ENCODE measurements around the gene CREBL2. TPM values are rescaled to one million over a fixed set of nuclear protein-coding genes. Genes with fewer than 3 reads are reported as not detected.

Gene CREBL2
- total and polyA plus RNA-seq, 2 of the 13 experiments (the other 11 are each of a cell fraction or from before 2014, with no cell fraction given): 6.9 to 8.4 TPM

GRCh38 chr12:12611512-12612306, at the start of gene CREBL2 (continued):
- TF ChIP-seq ZNF773 (CRISPR knock-in tag; IDR thresholded peaks at IDR 0.05; ENCODE audit: borderline replicate concordance) (no peak), ZSCAN20 (CRISPR knock-in tag; IDR thresholded peaks at IDR 0.05; ENCODE audit: borderline replicate concordance) (no peak), MTF1 (CRISPR knock-in tag; IDR thresholded peaks at IDR 0.05) (peak; percentile 56), ZNF816 (CRISPR knock-in tag; IDR thresholded peaks at IDR 0.05; ENCODE audit: borderline replicate concordance) (peak; percentile 65; the same call in 1 of the 2 replicates), ZNF383 (CRISPR knock-in tag; IDR thresholded peaks at IDR 0.05; ENCODE audit: borderline replicate concordance) (no peak), RBAK (CRISPR knock-in tag; IDR thresholded peaks at IDR 0.05) (no peak), NFAT5 (CRISPR knock-in tag; IDR thresholded peaks at IDR 0.05) (no peak), ZBTB43 (CRISPR knock-in tag; conservative IDR thresholded peaks at IDR 0.05) (0 out of 2 replicates have a peak, but pooled peaks have one; percentile 16), ZNF331 (CRISPR knock-in tag; IDR thresholded peaks at IDR 0.05) (peak; percentile 72; the same call in 1 of the 2 replicates), FOXK1 (CRISPR knock-in tag; IDR thresholded peaks at IDR 0.05; ENCODE audit: borderline replicate concordance, low read depth) (peak; percentile 99), ZBTB42 (CRISPR knock-in tag; IDR thresholded peaks at IDR 0.05) (no peak), ZMYM4 (CRISPR knock-in tag; IDR thresholded peaks at IDR 0.05) (peak; percentile 98), ZNF329 (CRISPR knock-in tag; IDR thresholded peaks at IDR 0.05; ENCODE audit: low read depth) (no peak)
- TF ChIP-seq, protein P1, sequence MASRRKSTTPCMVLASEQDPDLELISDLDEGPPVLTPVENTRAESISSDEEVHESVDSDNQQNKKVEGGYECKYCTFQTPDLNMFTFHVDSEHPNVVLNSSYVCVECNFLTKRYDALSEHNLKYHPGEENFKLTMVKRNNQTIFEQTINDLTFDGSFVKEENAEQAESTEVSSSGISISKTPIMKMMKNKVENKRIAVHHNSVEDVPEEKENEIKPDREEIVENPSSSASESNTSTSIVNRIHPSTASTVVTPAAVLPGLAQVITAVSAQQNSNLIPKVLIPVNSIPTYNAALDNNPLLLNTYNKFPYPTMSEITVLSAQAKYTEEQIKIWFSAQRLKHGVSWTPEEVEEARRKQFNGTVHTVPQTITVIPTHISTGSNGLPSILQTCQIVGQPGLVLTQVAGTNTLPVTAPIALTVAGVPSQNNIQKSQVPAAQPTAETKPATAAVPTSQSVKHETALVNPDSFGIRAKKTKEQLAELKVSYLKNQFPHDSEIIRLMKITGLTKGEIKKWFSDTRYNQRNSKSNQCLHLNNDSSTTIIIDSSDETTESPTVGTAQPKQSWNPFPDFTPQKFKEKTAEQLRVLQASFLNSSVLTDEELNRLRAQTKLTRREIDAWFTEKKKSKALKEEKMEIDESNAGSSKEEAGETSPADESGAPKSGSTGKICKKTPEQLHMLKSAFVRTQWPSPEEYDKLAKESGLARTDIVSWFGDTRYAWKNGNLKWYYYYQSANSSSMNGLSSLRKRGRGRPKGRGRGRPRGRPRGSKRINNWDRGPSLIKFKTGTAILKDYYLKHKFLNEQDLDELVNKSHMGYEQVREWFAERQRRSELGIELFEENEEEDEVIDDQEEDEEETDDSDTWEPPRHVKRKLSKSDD (CRISPR knock-in tag; IDR thresholded peaks at IDR 0.05; ENCODE audit: low read depth): peak; percentile 81
- TF ChIP-seq, protein P2, sequence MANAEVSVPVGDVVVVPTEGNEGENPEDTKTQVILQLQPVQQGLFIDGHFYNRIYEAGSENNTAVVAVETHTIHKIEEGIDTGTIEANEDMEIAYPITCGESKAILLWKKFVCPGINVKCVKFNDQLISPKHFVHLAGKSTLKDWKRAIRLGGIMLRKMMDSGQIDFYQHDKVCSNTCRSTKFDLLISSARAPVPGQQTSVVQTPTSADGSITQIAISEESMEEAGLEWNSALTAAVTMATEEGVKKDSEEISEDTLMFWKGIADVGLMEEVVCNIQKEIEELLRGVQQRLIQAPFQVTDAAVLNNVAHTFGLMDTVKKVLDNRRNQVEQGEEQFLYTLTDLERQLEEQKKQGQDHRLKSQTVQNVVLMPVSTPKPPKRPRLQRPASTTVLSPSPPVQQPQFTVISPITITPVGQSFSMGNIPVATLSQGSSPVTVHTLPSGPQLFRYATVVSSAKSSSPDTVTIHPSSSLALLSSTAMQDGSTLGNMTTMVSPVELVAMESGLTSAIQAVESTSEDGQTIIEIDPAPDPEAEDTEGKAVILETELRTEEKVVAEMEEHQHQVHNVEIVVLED (CRISPR knock-in tag; IDR thresholded peaks at IDR 0.05; ENCODE audit: borderline replicate concordance): peak; percentile 79; the same call in 1 of the 2 replicates
- TF ChIP-seq, protein P3, sequence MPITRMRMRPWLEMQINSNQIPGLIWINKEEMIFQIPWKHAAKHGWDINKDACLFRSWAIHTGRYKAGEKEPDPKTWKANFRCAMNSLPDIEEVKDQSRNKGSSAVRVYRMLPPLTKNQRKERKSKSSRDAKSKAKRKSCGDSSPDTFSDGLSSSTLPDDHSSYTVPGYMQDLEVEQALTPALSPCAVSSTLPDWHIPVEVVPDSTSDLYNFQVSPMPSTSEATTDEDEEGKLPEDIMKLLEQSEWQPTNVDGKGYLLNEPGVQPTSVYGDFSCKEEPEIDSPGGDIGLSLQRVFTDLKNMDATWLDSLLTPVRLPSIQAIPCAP (CRISPR knock-in tag; IDR thresholded peaks at IDR 0.05; ENCODE audit: low read depth): no peak

All from HepG2 (cell line).